ENCODE data around the gene KCNT2.
"Not testable (repeated sequence)": the region's sequence is repeated elsewhere in the genome, so short reads cannot be mapped to it uniquely, and the experiment has no call there.

The KCNT2 gene

GRCh38 chr1:196517193-196517592 lies 91.0 kb downstream of the KCNT2 start:
- in situ Hi-C loops (cut with MboI; ENCODE audit: low sequenced_read_pairs): no loop called here

DNA sequence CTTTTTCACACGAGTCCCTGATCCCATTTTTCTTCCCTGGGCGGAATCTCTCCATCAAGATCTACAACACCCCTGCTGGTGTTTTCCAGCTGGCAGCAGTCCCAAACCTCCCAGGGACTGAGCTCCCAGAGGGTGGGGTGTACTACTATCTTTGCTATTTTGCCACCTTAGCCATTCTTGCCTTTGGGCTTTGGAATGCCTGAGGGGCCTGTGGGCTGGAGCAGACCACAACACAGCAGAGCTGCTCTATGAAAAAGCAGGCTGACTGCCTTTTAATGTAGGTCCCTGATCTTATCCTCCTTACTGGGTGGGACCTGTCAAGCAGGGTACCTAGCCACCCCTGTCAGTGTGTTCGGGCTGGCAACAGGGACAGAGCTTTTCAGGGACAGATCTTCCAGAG lies 91.9 kb downstream of the KCNT2 start:
- in situ Hi-C loops (cut with MboI; ENCODE audit: low sequenced_read_pairs): no loop called here

GRCh38 chr1:196515904-196516303 lies 92.3 kb downstream of the KCNT2 start:
- in situ Hi-C loops (cut with MboI; ENCODE audit: low sequenced_read_pairs): no loop called here

GRCh38 chr1:196513821-196514220 lies 94.4 kb downstream of the KCNT2 start:
- in situ Hi-C loops (cut with MboI; ENCODE audit: low sequenced_read_pairs): no loop called here

- in situ Hi-C loops (cut with MboI; ENCODE audit: low sequenced_read_pairs): no loop called here
Observed at GRCh38 chr1:196510451-196510850, 97.8 kb downstream of the KCNT2 start.

DNA sequence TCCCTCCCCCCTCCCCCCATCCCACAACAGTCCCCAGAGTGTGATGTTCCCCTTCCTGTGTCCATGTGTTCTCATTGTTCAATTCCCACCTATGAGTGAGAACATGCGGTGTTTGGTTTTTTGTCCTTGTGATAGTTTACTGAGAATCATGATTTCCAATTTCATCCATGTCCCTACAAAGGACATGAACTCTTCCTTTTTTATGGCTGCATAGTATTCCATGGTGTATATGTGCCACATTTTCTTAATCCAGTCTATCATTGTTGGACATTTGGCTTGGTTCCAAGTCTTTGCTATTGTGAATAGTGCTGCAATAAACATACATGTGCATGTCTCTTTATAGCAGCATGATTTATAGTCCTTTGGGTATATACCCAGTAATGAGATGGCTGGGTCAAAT lies 104.0 kb downstream of the KCNT2 start:
- in situ Hi-C loops (cut with MboI; ENCODE audit: low sequenced_read_pairs): not testable (repeated sequence)

DNA sequence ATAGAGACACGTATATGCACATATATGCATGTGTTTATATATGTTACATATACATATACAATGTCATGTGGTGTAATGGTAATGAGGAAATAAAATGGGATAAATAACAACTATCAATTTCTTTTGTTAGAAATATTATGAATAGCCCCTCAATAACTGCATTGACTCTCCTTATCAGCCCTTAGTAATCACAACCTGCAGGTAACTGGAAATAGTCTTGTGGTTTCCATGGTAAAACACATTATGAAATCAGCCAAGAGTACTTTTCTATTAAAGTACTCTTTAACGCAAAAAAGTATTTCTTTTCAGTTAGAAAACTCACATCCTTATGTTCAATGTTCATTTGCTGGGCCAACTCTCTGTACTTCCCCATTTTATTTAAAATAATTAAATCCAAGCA lies 105.8 kb downstream of the KCNT2 start:
- in situ Hi-C loops (cut with MboI; ENCODE audit: low sequenced_read_pairs): no loop called here

GRCh38 chr1:196501760-196502428 lies 106.3 kb downstream of the KCNT2 start:
- in situ Hi-C loops (cut with MboI; ENCODE audit: low sequenced_read_pairs): no loop called here

- in situ Hi-C loops (cut with MboI; ENCODE audit: low sequenced_read_pairs): no loop called here
Observed at GRCh38 chr1:196497817-196498216, 110.4 kb downstream of the KCNT2 start.

GRCh38 chr1:196494766-196495165 lies 113.5 kb downstream of the KCNT2 start:
- in situ Hi-C loops (cut with MboI; ENCODE audit: low sequenced_read_pairs): no loop called here

DNA sequence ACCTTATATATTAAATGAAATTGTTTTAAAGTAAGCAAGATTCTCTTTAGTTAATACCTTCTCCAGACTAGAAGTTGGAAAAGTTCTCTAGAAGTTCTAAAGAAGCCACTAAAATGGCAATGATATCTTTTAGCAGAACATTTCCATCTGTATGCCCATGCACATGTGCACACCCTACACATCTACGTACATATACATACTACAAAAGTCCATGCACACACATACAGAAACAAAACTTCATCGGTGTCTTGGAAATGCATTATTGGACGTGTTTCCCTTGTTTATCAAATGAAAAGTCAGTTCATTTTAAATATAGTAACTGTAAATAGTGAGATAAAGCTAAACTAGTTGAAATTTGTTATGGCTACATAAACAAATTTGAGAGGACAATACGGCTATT lies 114.4 kb downstream of the KCNT2 start:
- in situ Hi-C loops (cut with MboI; ENCODE audit: low sequenced_read_pairs): no loop called here

DNA sequence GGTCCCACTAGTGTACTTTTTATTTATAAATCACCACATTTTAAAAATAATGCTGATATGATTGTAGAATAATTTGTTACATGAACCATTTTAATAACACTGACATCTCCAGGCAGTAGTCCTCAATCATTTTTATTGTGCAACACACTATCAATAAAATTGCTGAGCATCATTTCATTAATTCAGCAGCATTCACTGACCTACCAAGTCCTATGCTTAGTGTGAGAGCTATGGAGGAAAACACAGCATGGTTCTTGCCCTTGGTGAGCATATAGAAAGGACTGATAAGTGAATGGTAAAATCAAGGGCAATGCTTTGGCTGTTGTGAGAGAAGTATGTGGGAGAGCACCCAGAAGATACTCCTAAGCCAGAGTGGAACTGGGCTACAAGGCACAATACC lies 119.7 kb downstream of the KCNT2 start:
- in situ Hi-C loops (cut with MboI; ENCODE audit: low sequenced_read_pairs): no loop called here

DNA sequence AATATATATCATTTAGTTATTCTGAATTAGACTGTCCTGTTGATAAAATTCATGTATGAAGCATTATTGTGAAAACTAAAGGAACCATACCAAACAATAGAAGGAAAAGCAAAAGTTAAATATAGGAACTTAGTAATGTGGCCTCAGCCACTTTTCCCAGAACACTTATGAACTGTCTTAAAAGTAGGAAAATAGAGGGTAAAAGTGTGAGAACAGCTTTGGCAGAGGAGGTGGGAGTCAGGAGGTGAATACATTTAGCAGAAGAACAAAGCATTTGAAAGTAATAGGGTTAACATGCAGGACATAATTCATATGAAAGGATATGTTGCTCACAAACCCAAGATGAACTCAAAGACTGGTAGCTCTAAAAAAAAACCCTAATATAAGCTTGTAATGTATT lies 121.9 kb downstream of the KCNT2 start:
- in situ Hi-C loops (cut with MboI; ENCODE audit: low sequenced_read_pairs): no loop called here

GRCh38 chr1:196481616-196482015 lies 126.6 kb downstream of the KCNT2 start:
- in situ Hi-C loops (cut with MboI; ENCODE audit: low sequenced_read_pairs): no loop called here

DNA sequence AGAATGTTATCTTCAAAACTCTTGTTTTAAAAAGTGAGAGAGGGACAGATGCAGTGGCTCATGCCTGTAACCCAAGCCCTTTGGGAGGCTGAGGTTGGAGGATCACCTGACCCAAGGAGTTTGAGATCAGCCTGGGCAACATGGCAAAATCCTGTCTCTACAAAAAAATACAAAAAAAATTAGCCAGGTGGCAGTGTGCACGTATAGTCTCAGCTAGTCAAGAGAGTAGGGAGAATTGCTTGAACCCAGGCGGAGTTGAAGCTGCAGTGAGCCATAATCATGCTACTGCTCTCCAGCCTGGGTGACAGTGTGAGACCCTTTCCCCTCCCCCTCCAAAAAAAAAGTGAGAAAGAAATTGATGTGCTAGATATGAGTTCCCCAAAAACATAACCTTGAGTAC lies 131.0 kb downstream of the KCNT2 start:
- in situ Hi-C loops (cut with MboI; ENCODE audit: low sequenced_read_pairs): no loop called here

DNA sequence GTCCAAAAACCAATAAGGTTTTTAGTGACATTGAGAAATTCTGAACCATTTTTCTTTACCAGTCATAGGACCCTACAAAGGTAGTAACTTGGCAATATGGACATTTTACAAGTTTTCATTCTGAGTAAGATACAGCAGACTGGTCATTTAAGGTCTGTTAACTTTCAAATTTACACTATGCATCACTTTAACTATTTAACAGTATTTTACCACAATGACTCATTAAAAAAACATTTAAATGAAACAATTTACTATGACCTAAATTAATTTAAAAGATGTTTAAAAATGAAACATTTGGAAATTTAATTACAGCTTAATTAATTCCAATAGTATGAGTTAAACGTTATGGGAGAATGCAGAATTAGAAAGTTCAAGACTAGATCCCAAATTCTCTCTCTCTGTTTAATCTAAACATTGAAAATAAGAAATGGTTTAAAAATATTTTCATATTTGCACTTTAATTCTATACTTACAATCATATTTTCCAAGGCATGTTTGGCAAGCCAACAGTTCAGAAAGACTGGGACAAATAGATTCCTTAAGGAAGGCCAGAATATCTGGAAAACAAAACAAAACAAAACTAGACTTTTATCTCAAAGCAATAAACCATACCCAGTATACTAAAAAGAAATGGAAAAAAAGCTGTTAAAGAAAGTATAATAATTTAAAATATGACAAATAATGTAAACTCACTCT lies 140.9 kb downstream of the KCNT2 start:
- in situ Hi-C loops (cut with MboI; ENCODE audit: low sequenced_read_pairs): no loop called here

DNA sequence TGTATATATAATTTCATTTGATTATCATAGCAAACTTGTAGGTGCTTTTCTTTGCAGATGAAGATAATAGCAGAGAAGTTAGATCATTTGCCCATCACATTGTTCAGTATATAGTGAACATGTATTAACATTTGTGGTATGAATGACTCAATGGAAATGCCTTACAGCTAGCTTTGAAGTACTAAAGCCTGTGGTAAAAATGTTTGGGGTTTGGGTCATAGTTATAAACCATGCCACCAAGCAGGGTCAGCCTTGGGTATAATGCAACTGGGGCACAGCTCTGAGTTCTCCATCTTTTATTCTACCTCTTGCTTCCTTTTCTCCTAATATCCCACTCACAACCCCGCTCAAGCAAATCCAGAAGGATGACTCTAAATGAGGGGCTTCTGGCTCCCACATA lies 141.6 kb downstream of the KCNT2 start:
- in situ Hi-C loops (cut with MboI; ENCODE audit: low sequenced_read_pairs): no loop called here

GRCh38 chr1:196466166-196466565 lies 142.1 kb downstream of the KCNT2 start:
- in situ Hi-C loops (cut with MboI; ENCODE audit: low sequenced_read_pairs): no loop called here

DNA sequence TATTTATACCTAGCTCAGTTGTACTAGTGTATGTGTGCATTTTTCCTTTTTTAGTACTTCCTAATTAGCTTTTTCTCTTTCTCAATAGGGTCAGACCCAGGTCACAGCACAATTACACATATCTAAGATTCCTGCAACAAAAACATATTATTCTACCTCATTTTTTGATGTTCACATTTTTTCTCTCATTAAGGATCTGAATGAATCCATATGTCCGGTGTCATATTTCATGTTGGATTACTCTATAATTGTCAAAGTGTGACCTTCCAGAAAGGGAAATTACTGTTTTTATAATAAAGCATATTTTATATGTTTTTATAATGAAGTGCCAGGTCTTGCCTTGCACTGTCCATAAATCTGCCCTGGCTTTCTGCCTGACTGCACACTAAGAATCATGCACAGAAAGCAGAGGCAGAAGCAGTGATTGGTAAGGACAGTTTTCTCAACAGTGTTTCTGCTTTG lies 143.7 kb downstream of the KCNT2 start:
- in situ Hi-C loops (cut with MboI; ENCODE audit: low sequenced_read_pairs): no loop called here

DNA sequence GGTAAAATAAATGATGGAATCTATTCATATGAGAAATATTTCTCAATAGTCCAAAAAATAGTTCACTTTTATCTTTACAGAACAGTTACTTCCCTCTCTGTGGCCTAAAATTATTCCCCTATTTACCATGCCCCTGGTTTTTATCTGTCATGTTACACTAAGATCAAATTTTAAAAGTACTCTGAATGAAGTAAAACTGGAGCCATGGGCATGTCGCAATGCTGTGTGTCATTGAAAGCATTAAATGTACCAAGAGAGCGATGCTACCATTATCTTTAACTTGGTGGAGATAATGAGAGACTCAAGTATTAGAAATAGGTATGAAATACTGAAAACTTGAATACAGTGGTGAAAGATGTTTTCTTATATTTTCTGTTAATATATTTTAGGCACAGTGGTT lies 146.2 kb downstream of the KCNT2 start:
- in situ Hi-C loops (cut with MboI; ENCODE audit: low sequenced_read_pairs): no loop called here

DNA sequence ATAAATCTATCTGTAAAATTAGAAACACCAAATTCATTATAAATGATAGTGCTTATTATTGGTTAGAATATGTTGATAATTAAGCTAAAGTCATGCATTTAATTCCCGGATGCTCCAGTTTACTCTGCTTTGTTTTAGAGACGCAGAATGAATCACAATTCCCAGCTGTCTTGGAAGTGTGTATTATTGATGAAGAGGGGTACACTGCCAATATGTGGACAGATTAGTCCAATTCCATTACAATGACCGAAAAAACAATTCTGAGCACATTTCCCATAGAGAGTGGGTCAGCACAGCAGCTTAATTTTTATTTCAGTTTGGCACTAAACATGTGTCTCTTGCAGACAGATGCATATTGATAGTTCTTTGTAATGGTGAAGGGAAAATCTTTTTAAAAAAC lies 146.7 kb downstream of the KCNT2 start:
- in situ Hi-C loops (cut with MboI; ENCODE audit: low sequenced_read_pairs): no loop called here

DNA sequence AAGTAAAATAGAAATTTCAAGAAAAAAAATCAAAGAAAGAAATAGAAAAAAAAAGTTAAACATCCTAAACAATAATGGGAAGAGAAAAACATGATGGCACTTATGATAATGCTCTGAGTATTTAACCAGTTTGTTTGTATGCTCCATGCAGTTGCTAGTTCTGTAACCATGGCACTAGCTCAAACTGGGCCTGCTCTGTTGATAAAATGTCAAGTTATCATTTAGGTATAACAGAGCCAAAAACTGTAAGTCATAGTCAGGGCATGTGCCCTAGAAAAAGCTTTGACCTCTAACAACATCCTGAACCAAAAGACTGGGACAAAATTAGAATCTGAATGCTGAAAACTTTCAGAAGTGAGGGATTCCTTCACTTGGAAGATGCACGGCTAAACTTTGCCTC lies 148.9 kb downstream of the KCNT2 start:
- in situ Hi-C loops (cut with MboI; ENCODE audit: low sequenced_read_pairs): no loop called here

DNA sequence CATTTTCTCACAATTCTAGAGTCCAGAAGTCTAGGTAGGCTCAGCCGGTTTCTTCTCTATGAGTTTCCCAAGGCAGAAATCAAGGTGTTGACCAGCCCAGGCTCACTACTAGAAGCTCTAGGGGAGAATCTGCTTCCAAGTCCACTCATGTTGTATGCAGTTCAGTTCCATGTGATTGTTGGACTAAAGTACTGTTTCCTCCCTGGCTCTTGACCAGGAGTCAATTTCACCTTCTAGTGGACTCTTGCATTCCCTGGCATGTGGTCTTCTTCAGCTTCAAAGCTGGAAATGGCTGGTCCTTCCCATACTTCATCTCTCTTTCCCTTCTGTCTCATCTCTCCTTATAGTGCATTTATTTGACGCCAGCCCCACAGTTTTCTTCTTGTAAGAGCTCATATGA lies 153.4 kb downstream of the KCNT2 start:
- in situ Hi-C loops (cut with MboI; ENCODE audit: low sequenced_read_pairs): no loop called here

Measured in hTERT RPE-1 (cell line).